NCI-H460 (cell line): ENCODE results near the gene SLC4A3. TPM values are rescaled to one million over a fixed set of nuclear protein-coding genes. Genes with fewer than 3 reads are reported as not detected.

ENCODE experiments used
- DNase-seq: peaks from one replicate; pipeline ENCODE4 v3.0.0-alpha.2; 2016; ENCODE audit warnings: low read depth; ENCODE audit errors: extremely low read depth
- total RNA-seq: library from RNA; depleted of rRNA; stranded (reverse); fragments of >200 nt; shearing (Covaris generic); gene quantifications from 2 replicates; pipeline ENCODE4 v1.2.3, GENCODE V29; 2014

SLC4A3 gene
- total RNA-seq, 1 experiment from 2014 or later, result 0.97 TPM

DNA sequence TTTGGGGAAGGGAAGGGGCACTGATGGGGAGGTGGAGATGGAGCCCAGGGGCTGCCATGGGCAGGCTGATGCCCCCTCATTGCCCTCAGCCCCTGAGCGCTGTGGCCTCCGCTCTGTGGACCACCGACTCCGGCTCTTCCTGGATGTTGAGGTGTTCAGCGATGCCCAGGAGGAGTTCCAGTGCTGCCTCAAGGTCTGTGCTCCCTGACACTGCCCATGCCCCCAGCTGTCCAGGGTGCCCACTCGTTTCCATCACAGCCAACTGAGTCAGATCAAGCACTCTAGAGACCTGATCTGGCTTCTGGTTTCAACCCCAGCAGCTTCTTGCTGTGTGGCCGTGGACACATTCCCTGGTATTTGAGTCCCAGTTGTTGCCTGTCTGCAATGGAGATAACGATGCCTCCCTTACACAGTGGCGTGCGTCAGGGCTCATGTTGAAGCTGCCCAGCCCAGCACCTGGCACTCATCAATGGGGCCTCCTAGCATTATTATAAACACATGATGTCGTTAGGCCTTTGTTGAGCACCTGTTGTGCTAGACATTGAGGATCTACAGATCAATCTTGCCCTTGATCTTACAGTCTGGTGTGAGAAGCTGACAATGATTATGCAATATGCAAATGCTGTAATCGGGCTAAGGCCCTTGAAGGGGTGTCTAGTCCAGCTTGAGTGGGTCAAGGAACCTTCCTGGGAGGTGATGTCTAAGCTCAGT, 15.4 kb upstream of the SLC4A3 start:
- no peak for DNase-seq

DNA sequence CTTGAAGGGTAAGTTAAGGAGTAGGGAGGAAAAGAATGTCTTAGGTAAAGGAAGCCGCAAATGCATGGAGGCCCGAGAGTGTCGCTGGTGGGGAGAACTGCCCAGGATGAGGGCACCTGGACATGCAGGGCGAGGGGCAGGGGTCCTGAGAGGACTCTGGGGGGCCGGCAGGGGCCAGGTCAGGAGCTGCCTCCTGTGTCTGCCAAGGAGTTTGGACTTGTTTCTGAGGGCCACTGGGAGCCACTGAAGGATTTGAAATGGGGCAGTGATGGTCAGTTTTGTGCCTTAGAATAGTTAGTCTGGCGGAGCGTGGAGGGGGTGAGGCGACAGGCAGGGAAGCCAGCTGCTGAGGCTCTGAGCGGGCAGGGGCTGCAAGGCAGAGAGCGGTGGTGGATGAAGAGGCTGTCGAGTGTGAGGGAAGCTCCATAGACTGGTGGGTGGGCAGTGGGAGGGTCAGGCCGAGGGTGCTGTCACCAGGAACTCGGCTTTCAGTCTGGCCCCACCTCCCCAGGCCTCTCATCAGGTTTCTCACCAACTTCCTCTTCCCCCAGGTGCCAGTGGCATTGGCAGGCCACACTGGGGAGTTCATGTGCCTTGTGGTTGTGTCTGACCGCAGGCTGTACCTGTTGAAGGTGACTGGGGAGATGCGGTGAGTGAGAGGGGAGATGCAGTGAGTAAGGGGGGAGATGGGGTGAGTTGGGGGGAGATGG, 14.7 kb upstream of the SLC4A3 start:
- DNase-seq, result no peak

DNA sequence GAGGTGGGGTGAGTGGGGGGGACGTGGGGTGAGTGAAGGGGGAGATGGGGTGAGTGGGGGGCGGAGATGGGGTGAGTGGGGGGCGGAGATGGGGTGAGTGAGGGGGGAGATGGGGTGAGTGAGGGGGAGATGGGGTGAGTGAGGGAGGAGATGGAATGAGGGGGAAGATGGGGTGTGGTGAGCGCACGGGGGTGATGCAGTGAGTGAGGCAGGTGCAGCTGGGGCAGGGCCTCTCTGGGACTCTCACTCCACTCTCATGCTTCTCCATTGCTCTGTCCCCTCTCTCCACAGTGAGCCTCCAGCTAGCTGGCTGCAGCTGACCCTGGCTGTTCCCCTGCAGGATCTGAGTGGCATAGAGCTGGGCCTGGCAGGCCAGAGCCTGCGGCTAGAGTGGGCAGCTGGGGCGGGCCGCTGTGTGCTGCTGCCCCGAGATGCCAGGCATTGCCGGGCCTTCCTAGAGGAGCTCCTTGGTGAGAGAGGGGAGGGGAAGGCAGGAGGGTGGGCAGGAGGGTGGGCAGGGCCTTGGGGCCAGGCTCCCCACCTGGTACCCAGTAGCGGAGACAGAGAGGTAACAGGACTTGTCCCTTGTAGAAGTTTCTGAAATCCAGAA, 13.9 kb upstream of the SLC4A3 start:
- DNase-seq, result no peak

DNA sequence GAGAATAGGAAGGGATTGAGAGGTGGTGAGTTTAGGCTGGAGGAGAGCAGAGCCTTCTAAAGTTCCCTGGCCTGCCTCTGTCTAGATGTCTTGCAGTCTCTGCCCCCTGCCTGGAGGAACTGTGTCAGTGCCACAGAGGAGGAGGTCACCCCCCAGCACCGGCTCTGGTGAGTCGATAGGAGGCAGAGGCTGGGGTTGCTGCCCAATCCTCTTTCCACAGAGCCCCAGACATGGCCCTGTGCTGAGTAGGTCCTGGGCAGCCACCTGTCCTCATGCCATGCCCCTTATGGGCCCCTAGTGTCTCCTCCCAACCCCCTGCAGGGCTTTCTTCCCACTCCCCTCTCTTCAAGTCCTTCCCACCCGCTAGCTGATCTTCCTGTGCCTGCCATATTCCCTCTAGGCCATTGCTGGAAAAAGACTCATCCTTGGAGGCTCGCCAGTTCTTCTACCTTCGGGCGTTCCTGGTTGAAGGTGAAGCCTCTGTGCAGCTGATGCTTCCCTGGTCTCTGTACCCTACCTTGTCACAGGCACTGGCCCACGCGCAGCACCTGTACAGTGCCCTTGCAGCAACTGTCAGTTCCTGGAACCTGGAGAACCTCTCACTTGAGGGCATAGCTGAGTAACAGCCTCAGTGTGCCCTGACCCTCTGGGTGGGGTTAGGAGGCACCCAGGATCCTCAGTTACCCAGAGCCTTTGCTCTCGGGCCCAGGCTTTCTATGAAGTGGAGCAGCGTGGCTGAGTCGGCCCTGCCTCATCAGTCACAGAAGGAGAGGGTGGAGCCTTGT, 13.2 kb upstream of the SLC4A3 start:
- DNase-seq, result no peak

DNA sequence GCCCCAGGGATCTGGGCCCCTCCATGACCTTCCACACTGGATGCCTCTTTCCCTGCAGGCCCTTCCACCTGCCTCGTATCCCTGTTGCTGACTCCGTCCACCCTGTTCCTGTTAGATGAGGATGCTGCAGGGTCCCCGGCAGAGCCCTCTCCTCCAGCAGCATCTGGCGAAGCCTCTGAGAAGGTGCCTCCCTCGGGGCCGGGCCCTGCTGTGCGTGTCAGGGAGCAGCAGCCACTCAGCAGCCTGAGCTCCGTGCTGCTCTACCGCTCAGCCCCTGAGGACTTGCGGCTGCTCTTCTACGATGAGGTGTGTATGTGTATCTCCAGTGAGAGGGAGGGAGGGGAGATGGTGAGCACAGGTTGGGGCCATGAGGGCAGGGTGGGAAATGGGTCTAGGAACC, 12.4 kb upstream of the SLC4A3 start:
- DNase-seq, result no peak

DNA sequence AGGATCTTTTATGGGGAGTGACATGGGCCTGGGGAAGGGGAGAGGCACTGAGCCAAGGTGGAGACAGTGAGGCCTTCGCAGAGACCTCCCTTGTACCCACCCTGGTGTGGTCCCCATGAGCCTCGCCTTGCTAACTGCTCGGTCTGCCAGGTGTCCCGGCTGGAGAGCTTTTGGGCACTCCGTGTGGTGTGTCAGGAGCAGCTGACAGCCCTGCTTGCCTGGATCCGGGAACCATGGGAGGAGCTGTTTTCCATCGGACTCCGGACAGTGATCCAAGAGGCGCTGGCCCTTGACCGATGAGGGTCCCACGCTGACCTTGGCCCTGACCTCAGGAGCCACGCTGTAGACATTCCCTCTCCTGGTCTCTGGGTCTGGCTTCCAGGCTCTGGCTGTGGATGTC, 11.5 kb upstream of the SLC4A3 start:
- no peak for DNase-seq

DNA sequence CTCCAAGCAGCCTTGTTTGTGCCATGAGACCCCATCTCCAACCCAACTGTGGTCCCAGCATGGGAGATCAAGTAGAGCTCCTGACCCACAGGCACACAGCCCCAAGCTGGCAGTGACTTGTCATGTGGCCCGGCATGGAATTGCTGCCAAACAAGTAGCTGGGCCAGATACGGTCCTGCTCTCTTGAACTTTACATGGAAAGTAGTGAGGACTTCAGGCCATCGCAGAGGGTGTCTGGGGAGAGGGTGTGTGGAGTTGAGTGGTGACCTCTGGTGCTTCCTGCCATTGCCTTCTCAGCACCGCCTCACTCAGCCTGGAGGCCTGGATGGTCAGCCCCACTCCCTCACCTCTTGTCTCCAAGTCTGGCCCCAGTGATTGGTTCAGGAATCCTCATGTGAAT, 10.9 kb upstream of the SLC4A3 start:
- DNase-seq, result no peak

DNA sequence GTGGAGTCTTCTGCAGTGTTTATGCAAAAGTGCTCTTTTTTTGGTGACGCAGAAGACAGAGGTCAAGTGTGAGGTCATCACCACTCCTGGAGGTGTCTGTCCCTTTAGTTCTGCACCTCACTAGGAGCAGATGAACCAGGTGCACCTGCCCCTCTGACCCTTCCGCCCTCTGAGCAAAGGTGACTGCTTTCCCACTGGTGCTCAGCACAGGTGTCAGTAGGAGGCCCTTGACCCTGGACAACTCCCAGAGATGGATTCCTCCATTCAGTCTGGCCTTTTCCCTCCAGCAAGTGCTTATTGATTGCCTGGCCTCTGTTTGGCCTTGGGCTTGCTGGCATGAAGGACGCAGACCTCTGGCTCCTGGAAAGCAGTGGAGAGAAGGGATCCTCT, 8.7 kb upstream of the SLC4A3 start:
- no peak for DNase-seq

DNA sequence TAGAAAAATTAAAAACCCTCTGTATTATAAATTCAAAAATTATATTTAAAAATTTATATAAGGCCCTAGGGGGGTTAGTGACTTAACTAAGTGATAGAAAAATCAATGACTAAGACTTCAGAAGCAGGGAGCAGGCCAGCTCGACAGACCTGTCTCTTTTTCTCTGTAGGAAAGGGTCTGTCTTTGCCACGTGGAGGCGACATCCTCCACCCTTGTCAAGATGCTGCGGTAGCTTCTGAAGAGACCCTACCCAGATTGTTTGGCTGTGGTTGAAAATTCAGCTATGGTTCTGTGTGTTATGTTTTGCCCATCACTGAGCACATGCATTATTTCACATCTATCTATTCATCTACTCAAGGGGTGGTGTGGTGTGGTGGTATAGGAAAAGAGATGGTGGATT, 8.2 kb upstream of the SLC4A3 start:
- DNase-seq, result no peak

DNA sequence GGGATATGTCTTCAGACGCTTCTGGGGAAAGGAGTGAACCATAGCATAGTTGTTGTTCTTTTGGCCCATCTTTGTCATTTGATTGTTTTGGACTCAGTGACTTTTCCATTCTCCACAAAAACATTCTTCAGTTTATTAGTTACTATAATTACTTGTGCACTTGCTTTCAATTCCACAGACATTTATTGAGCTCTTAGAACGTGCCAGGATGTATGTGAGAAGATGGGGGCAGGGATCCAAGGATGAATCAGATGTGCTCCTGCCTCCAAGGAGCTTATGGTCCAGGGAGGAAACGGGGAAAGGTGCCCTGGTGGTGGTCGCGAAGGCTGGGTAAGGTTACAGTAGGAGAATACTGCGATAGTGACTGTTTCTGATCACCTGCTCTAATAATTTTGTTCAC, 6.9 kb upstream of the SLC4A3 start:
- no peak for DNase-seq

DNA sequence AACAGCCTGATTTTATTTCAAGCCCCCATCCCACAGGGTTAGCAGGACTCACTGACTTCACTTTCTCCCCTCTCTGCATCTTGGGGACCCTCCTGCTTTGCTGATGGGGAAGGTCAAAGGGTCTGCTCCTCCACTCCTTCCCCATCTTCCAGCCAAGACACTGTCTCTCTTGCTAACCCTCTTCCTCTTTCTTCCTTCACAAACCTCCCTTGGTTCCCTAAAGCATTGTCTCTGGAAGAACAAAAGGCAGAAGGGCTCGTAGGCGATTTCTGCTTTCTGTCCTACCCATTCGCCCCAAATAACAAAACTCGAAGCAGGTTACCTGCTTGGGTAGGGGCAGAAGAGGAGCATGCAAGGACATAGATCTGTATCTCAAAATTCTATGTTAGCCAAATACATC, 5.5 kb upstream of the SLC4A3 start:
- no peak for DNase-seq

DNA sequence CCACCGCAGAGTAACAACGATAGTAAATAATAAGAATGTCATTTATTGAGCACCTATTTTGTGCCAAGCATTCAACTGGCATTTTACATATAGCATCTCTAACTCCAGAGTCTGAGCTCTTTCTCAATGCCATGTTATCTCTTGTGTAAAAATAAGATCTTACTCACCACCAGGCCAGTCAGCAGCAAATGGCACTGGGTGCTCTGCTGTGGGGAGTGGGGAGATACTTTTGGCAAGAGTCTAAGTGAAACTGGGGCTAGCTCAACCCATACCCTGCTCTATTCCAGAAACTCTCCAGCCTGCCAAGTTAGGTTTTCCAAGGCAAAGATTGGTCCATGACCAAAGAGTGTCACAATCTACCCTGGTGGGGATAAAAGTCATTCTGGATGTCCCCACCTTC, 5.0 kb upstream of the SLC4A3 start:
- no peak for DNase-seq

DNA sequence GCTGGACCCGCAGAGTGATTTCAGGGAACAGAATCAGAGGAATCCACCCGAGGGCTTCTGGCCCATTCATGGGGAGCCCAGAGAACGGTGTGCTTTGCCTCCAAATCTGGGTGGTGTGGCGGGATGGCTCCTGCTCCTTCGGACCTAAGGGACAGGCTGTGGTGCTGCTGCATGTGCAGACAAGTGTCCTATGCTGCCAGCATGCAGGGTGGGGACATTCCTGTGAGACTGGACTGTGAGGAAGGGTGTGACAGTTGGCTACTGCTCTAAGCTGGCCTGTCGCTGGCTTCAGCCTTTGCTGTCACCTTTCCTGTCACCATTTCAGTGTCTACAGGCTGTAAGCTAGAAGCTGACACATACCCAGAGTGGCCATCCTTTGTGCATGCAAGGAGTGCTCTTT, 2.9 kb upstream of the SLC4A3 start:
- DNase-seq, result no peak

DNA sequence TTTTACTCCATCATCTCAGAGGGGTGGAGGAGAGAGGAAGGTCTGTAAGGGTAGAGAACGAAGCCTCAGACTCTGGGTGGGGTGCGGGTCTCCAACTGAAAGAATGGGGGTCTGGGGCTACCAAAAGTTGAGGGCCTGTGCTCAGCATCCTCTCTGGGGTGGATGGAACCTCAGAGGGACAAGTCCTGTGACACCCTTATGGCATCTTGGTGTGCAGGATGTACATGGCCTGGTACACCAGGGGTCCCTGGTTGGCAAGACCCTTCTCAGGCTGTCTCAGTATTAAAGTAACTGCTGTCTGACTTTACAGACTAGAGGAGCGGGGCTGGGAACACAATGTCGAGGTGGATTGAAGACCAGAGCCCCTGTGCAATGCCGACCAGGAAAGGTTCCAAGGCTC, 2.3 kb upstream of the SLC4A3 start:
- DNase-seq, result no peak

DNA sequence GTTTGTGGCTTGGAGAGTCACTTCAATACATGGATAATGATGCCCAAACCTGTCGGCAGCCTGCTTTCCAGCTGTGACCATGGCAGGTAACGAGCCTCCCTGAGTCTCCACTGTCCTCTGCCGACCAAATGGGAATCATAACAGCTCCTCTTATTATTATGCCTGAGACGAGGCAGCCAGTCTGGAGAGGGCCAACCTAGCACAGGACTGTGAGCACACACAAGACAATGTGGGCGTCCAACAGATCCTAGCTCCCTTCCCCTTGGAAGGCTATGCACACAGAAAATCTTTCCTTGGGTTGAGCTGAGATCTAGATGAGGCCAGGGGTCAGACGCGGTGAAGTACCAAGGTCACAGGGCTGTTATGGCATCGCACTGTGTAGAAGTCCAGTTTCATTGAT, 890 bp upstream of the SLC4A3 start:
- DNase-seq, result no peak

DNA sequence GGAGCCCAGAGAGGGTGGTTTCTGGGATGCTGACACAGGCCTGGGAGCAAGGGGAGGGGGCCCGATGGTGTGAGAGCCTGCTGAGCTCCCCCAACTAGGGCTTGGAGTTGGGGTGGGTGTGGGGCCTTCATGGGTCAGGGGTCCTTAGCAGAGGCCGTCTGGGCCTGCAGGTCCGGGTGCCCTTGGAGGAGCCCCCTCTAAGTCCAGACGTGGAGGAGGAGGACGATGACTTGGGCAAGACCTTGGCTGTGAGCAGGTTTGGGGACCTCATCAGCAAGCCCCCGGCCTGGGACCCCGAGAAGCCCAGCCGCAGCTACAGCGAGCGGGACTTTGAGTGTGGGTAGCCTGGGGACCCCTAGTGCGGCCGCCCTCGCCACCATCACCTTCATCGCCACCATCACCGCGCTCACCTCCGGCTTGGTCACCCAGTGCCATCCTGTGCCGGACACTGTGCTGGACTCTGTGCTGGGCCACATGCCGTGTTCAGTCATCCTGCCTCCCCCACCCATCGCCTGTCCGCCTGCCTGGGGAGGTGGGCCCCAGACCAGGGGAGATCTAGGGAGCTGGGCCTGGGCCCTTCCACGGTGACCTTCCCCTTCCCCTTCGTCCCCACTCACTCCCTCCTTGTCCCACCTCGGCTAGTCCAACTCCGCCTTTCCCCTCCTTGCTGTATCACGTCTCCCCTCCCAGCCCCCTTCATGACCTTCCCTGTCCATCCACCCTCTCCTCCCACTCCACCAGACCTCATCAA, 980 bp downstream of the SLC4A3 start:
- DNase-seq, result no peak

DNA sequence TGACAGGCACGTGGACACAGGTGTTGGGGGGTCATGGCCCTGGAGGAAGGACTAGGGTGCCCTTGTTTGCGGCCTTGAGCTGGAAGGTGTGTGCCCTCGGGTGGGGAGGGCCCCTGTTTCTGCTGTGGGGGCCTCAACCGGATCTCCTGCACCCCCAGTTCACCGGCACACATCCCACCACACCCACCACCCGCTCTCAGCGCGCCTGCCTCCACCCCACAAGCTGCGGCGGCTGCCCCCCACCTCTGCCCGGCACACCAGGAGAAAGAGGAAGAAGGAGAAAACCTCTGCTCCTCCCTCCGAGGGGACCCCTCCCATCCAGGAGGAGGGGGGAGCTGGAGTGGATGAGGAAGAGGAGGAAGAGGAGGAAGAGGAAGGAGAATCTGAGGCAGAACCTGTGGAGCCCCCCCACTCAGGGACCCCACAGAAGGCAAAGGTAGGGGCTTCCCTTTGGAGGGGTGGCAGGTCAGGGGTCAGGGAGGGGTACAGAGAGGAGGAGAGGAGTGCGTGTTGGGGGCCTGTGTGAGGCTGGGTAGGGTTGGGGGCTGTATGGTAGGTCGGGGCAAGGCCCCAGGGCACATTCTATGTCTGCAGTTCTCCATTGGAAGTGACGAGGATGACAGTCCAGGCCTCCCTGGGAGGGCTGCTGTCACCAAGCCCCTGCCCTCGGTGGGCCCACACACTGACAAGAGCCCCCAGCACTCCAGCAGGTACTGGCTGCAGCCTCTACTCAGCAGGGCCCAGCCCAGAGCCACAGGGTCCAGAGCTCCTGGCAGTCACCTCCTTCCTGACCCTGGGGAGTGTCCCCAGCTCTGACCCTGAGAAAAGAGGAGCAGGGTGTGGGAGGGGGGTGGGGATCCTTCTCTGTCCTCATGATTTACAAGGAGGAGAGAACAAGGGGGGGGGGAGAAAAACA, 1.8 kb downstream of the SLC4A3 start:
- DNase-seq, result no peak

DNA sequence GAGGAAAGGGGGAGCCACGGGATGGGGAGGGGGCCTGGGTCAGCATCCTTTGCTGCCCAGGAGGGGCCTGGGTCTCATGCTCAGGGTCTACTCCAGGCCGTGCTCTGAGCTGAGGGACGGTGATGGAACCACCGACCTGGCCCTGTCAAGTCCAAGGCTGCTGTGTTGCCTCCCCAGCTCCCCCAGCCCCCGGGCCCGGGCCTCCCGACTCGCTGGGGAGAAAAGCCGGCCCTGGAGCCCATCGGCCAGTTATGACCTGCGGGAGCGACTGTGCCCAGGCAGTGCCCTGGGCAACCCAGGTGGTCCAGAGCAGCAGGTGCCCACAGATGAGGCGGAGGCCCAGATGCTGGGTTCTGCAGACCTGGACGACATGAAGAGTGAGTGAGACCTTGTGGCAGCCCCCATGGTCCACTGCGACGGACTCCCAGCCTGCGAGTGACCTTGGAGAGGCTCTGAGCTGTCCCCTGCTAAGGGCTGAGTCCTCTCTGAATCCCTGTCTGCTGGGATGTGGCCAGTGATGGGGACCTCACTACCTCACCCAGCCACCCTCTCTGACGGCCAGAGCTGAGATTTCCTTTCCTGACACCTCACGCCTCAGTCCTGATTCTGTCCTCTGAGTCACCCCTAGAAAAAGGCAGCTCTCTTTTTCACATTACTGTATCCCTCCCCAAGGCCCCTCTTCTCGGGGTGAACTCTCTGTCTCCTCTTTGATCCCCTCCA, 2.7 kb downstream of the SLC4A3 start:
- DNase-seq, result no peak
